ENCODE data around the gene SMIM14. TPM values are rescaled to one million over a fixed set of nuclear protein-coding genes. Genes with fewer than 3 reads are reported as not detected.

SMIM14 gene
- total and polyA plus RNA-seq, 2 of the 8 experiments (the other 6 are each of a cell fraction or from before 2014, with no cell fraction given) = 29.1 to 31.0 TPM

- TF ChIP-seq, protein P1, sequence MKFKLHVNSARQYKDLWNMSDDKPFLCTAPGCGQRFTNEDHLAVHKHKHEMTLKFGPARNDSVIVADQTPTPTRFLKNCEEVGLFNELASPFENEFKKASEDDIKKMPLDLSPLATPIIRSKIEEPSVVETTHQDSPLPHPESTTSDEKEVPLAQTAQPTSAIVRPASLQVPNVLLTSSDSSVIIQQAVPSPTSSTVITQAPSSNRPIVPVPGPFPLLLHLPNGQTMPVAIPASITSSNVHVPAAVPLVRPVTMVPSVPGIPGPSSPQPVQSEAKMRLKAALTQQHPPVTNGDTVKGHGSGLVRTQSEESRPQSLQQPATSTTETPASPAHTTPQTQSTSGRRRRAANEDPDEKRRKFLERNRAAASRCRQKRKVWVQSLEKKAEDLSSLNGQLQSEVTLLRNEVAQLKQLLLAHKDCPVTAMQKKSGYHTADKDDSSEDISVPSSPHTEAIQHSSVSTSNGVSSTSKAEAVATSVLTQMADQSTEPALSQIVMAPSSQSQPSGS (IDR thresholded peaks at IDR 0.05; ENCODE audit: low read length) = no peak
Observed at GRCh38 chr4:39648827-39649558, 10.3 kb upstream of the SMIM14 start (continued).
